ENCODE measurements around the gene MYADML2. TPM values are rescaled to one million over a fixed set of nuclear protein-coding genes. Genes with fewer than 3 reads are reported as not detected.
A peak's percentile ranks its signal among the peaks of the same experiment; 100 is the strongest.

The MYADML2 gene
- total RNA-seq, 3 donors from 2014 or later, result 0.13 TPM; not detected in 2

DNA sequence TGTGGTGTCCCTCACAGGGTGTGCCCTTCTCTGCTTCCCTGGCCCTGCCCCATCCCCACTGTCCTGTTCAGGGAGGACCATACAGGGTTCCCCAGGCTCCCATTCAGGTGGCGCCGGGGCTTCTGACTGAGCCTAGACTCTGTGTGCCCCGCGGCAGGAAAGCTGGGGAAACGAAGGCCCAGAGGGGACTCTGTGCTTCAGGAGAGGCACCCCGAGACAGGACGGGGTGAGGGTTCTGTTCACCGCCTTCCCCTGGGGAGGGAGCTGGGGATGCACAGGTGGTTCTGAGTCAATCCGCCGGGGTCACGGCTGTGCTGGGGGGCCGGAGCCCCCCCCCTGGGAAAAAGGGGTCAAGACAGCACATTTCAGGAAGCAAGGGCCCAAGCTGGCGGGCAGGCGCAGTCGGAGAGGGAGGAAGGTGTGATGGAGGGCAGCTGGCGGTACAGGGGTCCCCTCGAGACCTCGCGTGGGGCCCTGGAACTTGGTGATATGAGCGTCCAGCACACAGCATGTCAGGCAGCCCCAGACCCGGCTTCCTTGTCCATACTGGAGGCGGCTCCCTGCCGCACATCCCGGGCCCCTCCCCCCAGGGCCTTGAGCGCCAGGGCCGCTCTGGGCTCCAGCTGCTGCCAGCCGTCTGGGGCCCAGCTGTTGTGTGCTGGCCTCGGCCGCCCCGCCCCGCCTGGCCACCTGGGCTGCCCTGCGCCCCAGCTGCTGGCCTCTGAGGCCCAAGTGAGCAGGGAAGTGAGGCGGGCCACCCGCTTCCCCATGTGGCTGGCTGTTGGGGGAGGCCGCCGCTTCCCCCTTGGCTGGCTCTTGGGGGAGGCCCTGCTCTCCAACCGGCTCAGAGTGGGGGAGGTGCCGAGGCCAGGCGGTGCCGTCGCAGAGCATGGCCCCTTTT lies 19.6 kb upstream of the MYADML2 start:
- TF ChIP-seq, protein P1, sequence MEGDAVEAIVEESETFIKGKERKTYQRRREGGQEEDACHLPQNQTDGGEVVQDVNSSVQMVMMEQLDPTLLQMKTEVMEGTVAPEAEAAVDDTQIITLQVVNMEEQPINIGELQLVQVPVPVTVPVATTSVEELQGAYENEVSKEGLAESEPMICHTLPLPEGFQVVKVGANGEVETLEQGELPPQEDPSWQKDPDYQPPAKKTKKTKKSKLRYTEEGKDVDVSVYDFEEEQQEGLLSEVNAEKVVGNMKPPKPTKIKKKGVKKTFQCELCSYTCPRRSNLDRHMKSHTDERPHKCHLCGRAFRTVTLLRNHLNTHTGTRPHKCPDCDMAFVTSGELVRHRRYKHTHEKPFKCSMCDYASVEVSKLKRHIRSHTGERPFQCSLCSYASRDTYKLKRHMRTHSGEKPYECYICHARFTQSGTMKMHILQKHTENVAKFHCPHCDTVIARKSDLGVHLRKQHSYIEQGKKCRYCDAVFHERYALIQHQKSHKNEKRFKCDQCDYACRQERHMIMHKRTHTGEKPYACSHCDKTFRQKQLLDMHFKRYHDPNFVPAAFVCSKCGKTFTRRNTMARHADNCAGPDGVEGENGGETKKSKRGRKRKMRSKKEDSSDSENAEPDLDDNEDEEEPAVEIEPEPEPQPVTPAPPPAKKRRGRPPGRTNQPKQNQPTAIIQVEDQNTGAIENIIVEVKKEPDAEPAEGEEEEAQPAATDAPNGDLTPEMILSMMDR (IDR thresholded peaks at IDR 0.05), result no peak
- Histone ChIP-seq H3K4me3 (no peak overlapping the region), H3K36me3 (ENCODE audit: low read depth) (no peaks in the 10 kb centered on the region), H3K9me3 (no peaks in the 10 kb centered on the region), H3K4me1 (ENCODE audit: low read depth) (peaks cover 19% of the 10 kb centered on the region)
- ATAC-seq, result peak; percentile 79
- intact Hi-C loops (cut with DNase I, micrococcal nuclease), result no loop called here
- peak; percentile 76 to 84 (median 79) for DNase-seq

DNA sequence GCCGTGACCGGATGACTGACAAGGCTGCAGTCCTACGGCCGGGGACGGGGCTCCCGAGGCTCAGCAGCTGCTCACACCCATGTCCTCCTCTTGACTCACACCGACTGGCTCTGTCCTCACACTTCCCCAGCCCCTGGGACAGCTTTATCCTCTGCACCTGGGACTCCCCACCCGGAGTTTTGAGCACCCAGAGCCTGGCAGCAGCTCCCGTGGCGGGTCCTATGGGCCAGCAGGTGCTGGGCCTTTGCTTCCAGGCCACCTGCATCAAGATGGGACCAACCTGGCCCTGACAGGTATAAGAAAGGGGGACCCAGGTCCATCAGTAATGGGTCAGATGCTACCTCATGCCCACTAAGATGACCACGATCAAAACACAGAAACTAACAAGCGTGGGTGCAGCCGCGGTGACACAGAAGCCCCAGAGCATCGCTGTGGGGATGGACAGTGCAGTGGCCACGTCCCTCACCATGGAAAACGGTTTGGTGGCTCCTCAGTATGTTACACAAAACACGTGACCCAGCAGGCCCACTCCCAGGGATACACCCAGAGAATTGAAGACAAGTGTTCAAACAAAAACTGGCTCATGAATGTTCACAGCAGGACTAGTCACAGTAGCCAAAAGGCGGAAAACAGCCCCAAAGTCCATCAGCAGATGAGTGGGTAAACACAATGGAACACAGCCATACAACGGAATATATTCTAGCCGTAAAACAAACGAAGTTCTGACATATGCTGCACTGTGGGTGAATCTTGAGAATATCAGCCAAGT lies 17.2 kb upstream of the MYADML2 start:
- intact Hi-C loops (cut with DNase I, micrococcal nuclease), result loop anchor here in 1 of 2 donors (5.0 kb wide), 1 partner anchor 53 kb away; no protein-coding TSS in a partner anchor
- no peaks in the 10 kb centered on the region for H3K9me3 ChIP-seq
- no peaks in the 10 kb centered on the region for H3K36me3 ChIP-seq (ENCODE audit: low read depth)
- H3K4me1 ChIP-seq (ENCODE audit: low read depth), result peaks cover 35% of the 10 kb centered on the region
- no peak for ATAC-seq
- no peak overlapping the region for H3K4me3 ChIP-seq
- TF ChIP-seq, protein P1 (IDR thresholded peaks at IDR 0.05), result no peak
- DNase-seq, result no peak

DNA sequence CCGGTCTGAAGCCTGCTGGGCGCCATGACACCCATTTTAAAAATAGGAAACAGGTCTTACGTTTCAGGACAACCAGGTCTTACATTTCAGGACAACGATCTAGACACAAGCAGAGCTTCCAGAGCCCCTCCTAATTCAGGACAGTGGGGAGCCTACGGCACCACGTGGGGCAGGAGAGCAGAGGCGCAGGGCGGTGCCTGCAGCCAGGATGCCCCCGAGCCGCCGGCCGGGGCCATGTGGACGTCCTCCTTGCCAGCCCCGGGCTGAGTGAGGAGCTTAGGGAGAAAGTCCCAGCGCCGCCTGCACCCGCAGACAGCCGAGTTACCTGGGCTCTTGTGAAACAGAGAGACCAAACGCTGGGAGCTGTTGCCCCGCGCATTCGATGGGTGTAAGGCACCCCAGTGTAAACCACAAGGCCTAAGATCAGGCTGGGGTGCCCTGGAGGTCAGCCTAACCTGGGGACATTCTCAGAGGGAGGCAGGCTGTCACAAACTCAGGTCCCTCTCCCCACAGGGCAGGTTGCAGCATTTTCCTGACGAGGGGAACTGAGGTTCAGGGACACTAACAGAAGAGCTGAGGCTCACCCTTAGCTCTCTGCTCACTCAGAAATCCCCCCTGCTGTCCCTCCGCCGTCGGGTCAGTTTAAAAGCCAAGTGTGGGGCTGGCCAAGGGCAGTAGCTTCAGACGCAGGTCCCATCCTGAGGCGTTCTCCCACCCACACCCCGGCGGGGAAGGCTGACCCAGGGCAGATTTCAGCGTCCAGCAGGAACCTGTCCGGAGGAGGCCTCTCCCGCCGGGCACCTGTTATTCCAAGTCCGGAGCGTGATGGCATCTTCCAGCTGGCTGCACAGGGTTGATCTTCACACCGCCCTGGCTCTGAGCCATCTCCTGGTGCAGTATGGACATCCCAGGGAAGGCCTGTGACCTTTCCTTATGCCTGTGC lies 15.7 kb upstream of the MYADML2 start:
- Histone ChIP-seq H3K9me3 (no peaks in the 10 kb centered on the region), H3K4me3 (no peak overlapping the region), H3K36me3 (ENCODE audit: low read depth) (no peaks in the 10 kb centered on the region), H3K4me1 (ENCODE audit: low read depth) (peaks cover 31% of the 10 kb centered on the region)
- DNase-seq (no peak), ATAC-seq (no peak)
- TF ChIP-seq, protein P1 (IDR thresholded peaks at IDR 0.05), result no peak
- intact Hi-C loops (cut with DNase I, micrococcal nuclease), result loop anchor here in 1 of 2 donors (5.0 kb wide), 1 partner anchor 55 kb away; no protein-coding TSS in a partner anchor

DNA sequence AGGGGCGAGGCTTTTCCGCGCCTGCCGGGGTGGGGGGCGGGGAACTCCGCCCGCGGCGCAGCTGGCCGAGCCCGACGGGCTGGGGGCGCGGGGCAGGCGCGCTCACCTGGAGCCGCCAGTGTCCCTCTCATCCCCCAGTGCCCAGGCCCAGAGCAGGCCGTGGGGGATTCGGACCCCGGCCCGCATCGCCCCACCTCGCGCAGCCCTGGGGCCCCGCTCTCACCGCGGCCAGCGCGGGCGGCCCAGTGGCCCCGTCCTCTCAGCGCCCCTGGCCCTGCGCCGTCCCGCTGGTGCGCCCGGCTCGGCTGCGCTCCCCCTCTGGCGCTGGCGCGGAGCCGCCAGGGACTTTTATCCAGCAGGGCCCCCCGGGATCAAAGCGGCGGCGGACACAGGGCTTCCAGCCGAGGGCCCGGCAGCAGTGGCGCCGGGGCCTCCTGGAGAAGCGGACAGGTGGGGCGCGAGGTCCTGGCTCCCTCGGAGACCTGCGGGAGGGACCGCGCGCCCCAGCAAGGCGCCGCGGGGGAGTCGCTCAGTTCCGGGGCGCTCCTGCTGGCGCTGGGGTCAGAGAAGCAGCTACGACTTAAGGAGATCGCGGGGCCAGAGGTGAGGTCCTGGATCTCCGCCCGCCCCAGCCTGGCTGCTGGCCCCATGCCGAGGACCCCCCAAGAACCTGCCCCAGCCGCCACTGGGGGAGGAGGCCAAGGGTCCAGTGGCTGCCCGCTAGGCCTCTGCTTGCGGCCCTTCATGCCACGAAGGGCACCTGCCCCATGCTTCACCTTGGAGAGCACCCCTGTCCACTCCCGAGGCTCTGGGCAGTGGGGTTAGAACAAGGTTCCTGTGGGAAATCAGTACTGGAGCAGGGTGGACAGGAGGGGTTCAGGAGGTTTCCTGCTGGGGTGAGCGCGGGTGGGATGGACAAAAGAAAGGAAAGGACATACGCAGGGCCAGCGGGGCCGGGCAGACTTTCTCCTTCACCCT lies 14.8 kb upstream of the MYADML2 start:
- intact Hi-C loops (cut with DNase I, micrococcal nuclease), result loop anchor here in 1 of 2 donors (5.0 kb wide), 1 partner anchor 55 kb away; no protein-coding TSS in a partner anchor
- TF ChIP-seq, protein P1 (IDR thresholded peaks at IDR 0.05), result no peak
- DNase-seq (no peak), ATAC-seq (no peak)
- H3K4me3 ChIP-seq, result no peak overlapping the region
- no peaks in the 10 kb centered on the region for H3K9me3 ChIP-seq
- peaks cover 22% of the 10 kb centered on the region for H3K4me1 ChIP-seq (ENCODE audit: low read depth)
- H3K36me3 ChIP-seq (ENCODE audit: low read depth), result no peaks in the 10 kb centered on the region

All from mucosa of descending colon (tissue), 3 donors.